PC-9 (cell line): Measurements from ENCODE around the gene CACNG6.

Experiments
- CTCF ChIP-seq: fragments of 200-600 bp; sonication (generic); conservative IDR thresholded peaks from 2 replicates; pipeline ENCODE4 v1.6.1; 2017; ENCODE audit warnings: mixed run types, antibody characterized with exemption, mild to moderate bottlenecking, moderate library complexity
- EZH2 ChIP-seq: fragments of 200-600 bp; sonication (generic); IDR thresholded peaks from 2 replicates; pipeline ENCODE4 v1.8.0; 2017; ENCODE audit warnings: antibody characterized with exemption, low read depth

GRCh38 chr19:53960187-53960586, 31.2 kb upstream of the CACNG6 start:
- TF ChIP-seq CTCF, result no peak
- no peak for TF ChIP-seq EZH2
